EL (cell line): ENCODE measurements around the gene TAS2R41.
A peak's percentile ranks its signal among the peaks of the same experiment; 100 is the strongest.
"Not testable (repeated sequence)": the region's sequence is repeated elsewhere in the genome, so short reads cannot be mapped to it uniquely, and the experiment has no call there.

Source experiments
- DNase-seq: peaks from one replicate; pipeline ENCODE4 v3.0.0-alpha.2; 2016

The TAS2R41 gene

GRCh38 chr7:143456992-143457793 is 20.5 kb upstream of the TAS2R41 start:
- DNase-seq: peak; percentile 50

- DNase-seq: peak; percentile 67
Measured at GRCh38 chr7:143458263-143458662, 19.4 kb upstream of the TAS2R41 start.

- DNase-seq: no peak
Measured at GRCh38 chr7:143458681-143459080, 19.0 kb upstream of the TAS2R41 start.

GRCh38 chr7:143459359-143459758 is 18.3 kb upstream of the TAS2R41 start:
- no peak for DNase-seq

- no peak for DNase-seq
Measured at GRCh38 chr7:143460271-143460979, 17.2 kb upstream of the TAS2R41 start.

- no peak for DNase-seq
Measured at GRCh38 chr7:143462045-143462444, 15.6 kb upstream of the TAS2R41 start.

- DNase-seq: no peak
Measured at GRCh38 chr7:143463556-143463955, 14.1 kb upstream of the TAS2R41 start.

GRCh38 chr7:143463957-143464356 is 13.7 kb upstream of the TAS2R41 start:
- DNase-seq: no peak

GRCh38 chr7:143467724-143468123 is 9.9 kb upstream of the TAS2R41 start:
- DNase-seq: no peak

- DNase-seq: not testable (repeated sequence)
Measured at GRCh38 chr7:143472071-143472689, 5.5 kb upstream of the TAS2R41 start.

GRCh38 chr7:143479055-143479766 is 1.5 kb downstream of the TAS2R41 start:
- no peak for DNase-seq

GRCh38 chr7:143480501-143480900 is 2.8 kb downstream of the TAS2R41 start:
- peak; percentile 18 for DNase-seq

GRCh38 chr7:143484119-143484518 is 6.4 kb downstream of the TAS2R41 start:
- DNase-seq: no peak

GRCh38 chr7:143485094-143485493 is 7.4 kb downstream of the TAS2R41 start:
- no peak for DNase-seq

GRCh38 chr7:143485500-143485899 is 7.8 kb downstream of the TAS2R41 start:
- peak; percentile 67 for DNase-seq

GRCh38 chr7:143486266-143486665 is 8.6 kb downstream of the TAS2R41 start:
- DNase-seq: not testable (repeated sequence)

- DNase-seq: no peak
Measured at GRCh38 chr7:143487061-143487460, 9.4 kb downstream of the TAS2R41 start.

GRCh38 chr7:143487566-143487965 is 9.9 kb downstream of the TAS2R41 start:
- DNase-seq: peak; percentile 56

GRCh38 chr7:143490717-143491306 is 13.1 kb downstream of the TAS2R41 start:
- DNase-seq: peak; percentile 25

GRCh38 chr7:143492043-143492471 is 14.4 kb downstream of the TAS2R41 start:
- peak; percentile 82 for DNase-seq

GRCh38 chr7:143492799-143493739 is 15.4 kb downstream of the TAS2R41 start:
- peak; percentile 72 for DNase-seq
